IPS-NIHi11 (cell line): ENCODE results near the gene SRY.
"Not testable (repeated sequence)": the region's sequence is repeated elsewhere in the genome, so short reads cannot be mapped to it uniquely, and the experiment has no call there.

ENCODE experiments used
- DNase-seq: peaks from one replicate; pipeline ENCODE4 v3.0.0; 2012; ENCODE audit warnings: mixed read lengths, low spot score

The SRY gene

DNA sequence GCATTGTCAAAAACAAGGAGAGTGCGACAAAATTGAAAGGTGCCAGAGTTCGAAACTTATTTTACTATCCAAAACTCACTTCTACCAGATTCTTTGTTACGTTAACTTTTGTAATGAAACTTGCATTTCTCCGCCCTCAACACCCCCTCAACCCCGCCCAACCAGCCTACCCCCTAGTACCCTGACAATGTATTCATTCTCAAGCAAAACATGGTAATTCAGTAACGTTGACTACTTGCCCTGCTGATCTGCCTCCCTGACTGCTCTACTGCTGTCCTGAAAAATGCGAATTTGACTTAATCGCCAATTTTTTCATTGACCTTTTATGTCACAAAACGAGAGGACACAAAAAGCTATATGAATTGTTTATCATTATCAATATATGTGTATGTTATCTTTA is at the start of gene SRY:
SRY (minus strand) TSS at position 83 of the 400 bp plus-strand sequence; CDS start at position 4, 79 bp downstream.
- DNase-seq: peak; percentile 11

DNA sequence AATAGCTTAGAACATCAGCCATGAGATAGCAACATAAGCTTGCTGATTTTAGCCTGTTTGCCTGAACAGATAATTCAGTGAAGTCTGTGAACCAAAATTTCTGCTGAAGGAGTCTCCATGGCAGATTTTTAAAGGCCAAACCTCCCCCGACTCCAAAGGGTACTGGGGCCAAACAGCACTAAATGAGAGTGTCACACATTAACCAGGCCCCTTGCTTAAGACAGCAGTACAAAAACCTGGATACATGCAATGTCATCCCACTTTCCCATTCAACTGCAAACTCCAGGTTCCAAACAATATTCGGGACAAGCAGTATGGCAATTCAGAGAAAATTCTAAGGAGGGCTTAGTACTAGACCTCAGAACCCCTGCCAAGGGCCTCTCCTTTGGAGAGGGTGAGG is 49.6 kb upstream of the SRY start:
- no peak for DNase-seq

- no peak for DNase-seq
Measured at GRCh38 chrY:2835230-2835629, 47.7 kb upstream of the SRY start.

DNA sequence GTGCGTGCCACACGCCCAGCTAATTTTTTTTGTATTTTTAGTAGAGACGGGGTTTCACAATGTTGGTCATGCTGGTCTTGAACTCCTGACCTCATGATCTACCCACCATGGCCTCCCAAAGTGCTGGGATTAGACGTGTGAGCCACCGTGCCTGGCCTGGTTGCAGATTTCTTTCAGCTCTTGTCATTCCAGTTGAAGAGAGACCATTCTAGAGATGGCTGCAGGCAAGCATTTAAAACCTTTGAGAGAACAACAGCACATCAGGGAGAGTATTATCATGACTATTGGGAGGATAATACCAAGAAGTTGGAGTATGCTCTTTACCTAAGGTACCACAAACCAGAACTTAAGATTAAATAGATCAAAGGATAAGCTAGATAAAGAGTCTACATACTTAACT is 41.0 kb upstream of the SRY start:
- no peak for DNase-seq

DNA sequence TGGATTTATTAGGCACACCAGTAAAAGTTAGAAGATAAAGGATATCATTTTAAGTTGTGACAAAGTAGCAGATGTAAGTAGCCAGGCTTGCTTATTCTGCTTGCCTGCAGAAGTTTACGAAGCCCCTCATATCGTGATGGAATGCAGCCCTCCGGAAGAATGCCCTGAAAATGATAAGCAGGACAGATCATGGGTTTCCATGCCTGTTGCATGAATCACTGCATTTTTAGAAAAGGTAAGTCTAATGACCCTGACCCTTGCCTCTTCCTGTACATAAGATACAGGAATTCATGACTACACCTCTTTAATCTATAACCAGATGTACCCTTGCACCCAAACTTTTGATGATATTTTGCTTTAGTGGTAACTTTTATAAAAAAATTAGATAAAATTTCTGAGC is 37.0 kb upstream of the SRY start:
- DNase-seq: no peak

DNA sequence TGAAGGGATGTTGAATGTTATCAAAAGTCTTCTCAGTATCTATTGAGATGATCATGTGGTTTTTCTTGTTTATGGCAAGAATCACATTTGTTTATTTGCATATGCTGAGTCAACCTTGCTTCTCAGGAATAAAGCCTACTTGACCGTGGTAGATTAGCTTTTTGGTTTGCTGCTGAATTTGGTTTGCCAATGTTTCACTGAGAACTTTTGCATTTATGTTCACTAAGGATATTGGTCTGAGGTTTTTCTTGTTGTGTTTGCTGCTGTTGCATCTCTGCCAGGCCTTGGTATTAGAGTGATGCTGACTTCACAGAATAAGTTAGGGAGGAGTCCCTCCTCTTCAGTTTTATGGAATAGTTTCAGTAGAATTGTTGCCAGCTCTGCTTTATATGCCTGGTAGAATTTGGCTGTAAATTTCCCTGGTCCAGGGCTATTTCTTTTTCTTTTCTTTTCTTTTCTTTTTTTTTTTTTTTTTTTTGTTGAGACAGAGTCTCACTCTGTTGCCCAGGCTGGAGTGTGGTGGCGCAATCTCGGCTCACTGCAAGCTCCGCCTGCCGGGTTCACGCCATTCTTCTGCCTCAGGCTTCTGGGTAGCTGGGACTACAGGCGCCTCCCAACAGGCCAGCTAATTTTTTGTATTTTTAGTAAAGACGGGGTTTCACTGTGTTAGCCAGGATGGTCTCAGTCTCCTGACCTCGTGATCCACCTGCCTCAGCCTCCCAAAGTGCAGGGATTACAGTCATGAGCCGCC is 29.8 kb upstream of the SRY start:
- DNase-seq: not testable (repeated sequence)

GRCh38 chrY:2800246-2800645 is 12.8 kb upstream of the SRY start:
- DNase-seq: no peak

DNA sequence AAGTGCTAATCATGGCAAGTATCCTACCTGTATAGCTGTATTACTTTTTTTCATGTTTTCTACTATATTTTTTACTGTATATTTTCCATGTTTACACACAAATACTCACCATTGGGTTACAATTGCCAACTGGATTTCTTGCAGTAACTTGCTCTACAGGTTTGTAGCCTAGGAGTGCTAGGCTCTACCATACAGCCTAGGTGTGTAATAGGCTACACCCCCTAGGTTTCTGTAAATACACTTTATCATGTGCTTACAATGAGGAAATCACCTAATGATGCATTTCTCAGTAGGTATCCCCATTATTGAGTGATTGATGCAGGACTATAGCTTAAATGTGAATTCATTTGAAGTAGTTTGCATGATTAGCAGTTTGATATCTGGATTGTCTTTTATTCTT is 10.5 kb upstream of the SRY start:
- DNase-seq: no peak

GRCh38 chrY:2796977-2797523 is 9.6 kb upstream of the SRY start:
- no peak for DNase-seq

DNA sequence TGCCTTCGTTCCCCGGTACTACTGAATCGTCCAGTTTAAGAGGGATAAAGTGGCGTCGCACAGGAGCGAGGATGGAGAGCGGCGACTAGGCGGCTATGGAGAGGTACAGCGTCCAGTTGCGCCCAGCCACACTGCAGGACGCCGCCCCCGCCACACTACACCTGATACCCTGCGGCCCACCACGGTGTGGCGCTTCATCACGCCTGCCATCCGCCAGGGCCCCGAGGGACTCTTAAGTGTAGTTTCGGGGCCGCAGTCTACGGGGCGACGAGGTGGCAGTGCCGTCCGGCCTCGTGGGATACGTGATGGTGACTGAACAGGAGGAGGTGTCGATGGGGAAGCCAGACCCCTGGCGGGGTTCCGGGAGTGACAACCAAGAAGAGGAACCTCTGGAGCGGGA is 2.3 kb upstream of the SRY start:
- DNase-seq: no peak

DNA sequence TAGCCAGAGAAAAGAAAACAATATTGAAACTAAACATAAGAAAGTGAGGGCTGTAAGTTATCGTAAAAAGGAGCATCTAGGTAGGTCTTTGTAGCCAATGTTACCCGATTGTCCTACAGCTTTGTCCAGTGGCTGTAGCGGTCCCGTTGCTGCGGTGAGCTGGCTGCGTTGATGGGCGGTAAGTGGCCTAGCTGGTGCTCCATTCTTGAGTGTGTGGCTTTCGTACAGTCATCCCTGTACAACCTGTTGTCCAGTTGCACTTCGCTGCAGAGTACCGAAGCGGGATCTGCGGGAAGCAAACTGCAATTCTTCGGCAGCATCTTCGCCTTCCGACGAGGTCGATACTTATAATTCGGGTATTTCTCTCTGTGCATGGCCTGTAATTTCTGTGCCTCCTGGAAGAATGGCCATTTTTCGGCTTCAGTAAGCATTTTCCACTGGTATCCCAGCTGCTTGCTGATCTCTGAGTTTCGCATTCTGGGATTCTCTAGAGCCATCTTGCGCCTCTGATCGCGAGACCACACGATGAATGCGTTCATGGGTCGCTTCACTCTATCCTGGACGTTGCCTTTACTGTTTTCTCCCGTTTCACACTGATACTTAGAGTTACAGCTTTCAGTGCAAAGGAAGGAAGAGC is 488 bp downstream of the SRY start:
- DNase-seq: no peak
